LNCaP clone FGC (cell line): Measurements from ENCODE around the gene ADGRV1.
A peak's percentile ranks its signal among the peaks of the same experiment; 100 is the strongest.
"Not testable (repeated sequence)": the region's sequence is repeated elsewhere in the genome, so short reads cannot be mapped to it uniquely, and the experiment has no call there.

Source experiments
- DNase-seq: peaks from one replicate; pipeline ENCODE4 v3.0.0-alpha.2; 2011; ENCODE audit warnings: low read depth
- H3K4me3 ChIP-seq: 2 replicates; pipeline ENCODE4 v1.5.1; 2011; ENCODE audit warnings: mild to moderate bottlenecking, low read depth, low read length, control low read depth
- CTCF ChIP-seq: IDR thresholded peaks from 2 replicates; pipeline ENCODE4 v1.5.1; 2012; ENCODE audit warnings: mild to moderate bottlenecking; ENCODE audit not compliant: control insufficient read depth, insufficient read depth; ENCODE audit errors: extremely low read depth

ADGRV1 gene

GRCh38 chr5:90793183-90793582 lies 234.6 kb downstream of the ADGRV1 start:
- H3K4me3 ChIP-seq = no peak overlapping the region
- TF ChIP-seq CTCF = peak; percentile 10; the same call in 1 of the 2 replicates
- no peak for DNase-seq

GRCh38 chr5:90796919-90797318 lies 238.3 kb downstream of the ADGRV1 start:
- DNase-seq, H3K4me3 ChIP-seq: not testable (repeated sequence)

- not testable (repeated sequence) for H3K4me3 ChIP-seq, DNase-seq
Measured at GRCh38 chr5:90800082-90800481, 241.5 kb downstream of the ADGRV1 start.

GRCh38 chr5:90800515-90800914 lies 241.9 kb downstream of the ADGRV1 start:
- not testable (repeated sequence) for DNase-seq, H3K4me3 ChIP-seq

- peak; percentile 39 for DNase-seq
- TF ChIP-seq CTCF = peak; percentile 84
- no peak overlapping the region for H3K4me3 ChIP-seq
Measured at GRCh38 chr5:90802474-90803317, 244.1 kb downstream of the ADGRV1 start.

- peak; percentile 32; the same call in 1 of the 2 replicates for TF ChIP-seq CTCF
- DNase-seq = no peak
- H3K4me3 ChIP-seq = no peak overlapping the region
Measured at GRCh38 chr5:90803381-90803780, 244.8 kb downstream of the ADGRV1 start.

- no peak for DNase-seq
- no peak for TF ChIP-seq CTCF
- H3K4me3 ChIP-seq = no peak overlapping the region
Measured at GRCh38 chr5:90803876-90804275, 245.3 kb downstream of the ADGRV1 start.

GRCh38 chr5:90807496-90807895 lies 248.9 kb downstream of the ADGRV1 start:
- DNase-seq = no peak
- no peak overlapping the region for H3K4me3 ChIP-seq
- TF ChIP-seq CTCF = no peak
